ENCODE results near the gene ZIC4.

ZIC4 gene

GRCh38 chr3:147389717-147390116, 16.6 kb downstream of the ZIC4 start:
- no peak for DNase-seq

- DNase-seq = no peak
Measured at GRCh38 chr3:147388700-147389580, 17.4 kb downstream of the ZIC4 start.

GRCh38 chr3:147387885-147388699, 18.3 kb downstream of the ZIC4 start:
- no peak for DNase-seq

- no peak for DNase-seq
Measured at GRCh38 chr3:147387291-147387884, 19.0 kb downstream of the ZIC4 start.

GRCh38 chr3:147385059-147386012, 21.0 kb downstream of the ZIC4 start:
- DNase-seq = no peak

GRCh38 chr3:147384210-147385058, 21.9 kb downstream of the ZIC4 start:
- no peak for DNase-seq

- DNase-seq = no peak
Measured at GRCh38 chr3:147383617-147384016, 22.7 kb downstream of the ZIC4 start.

- DNase-seq = no peak
Measured at GRCh38 chr3:147381596-147381995, 24.7 kb downstream of the ZIC4 start.

- DNase-seq = no peak
Measured at GRCh38 chr3:147380977-147381376, 25.4 kb downstream of the ZIC4 start.

GRCh38 chr3:147380387-147380951, 25.9 kb downstream of the ZIC4 start:
- no peak for DNase-seq

GRCh38 chr3:147379651-147380050, 26.7 kb downstream of the ZIC4 start:
- no peak for DNase-seq

GRCh38 chr3:147377412-147378367, 28.7 kb downstream of the ZIC4 start:
- no peak for DNase-seq

GRCh38 chr3:147373301-147373700, 33.0 kb downstream of the ZIC4 start:
- DNase-seq = no peak

- no peak for DNase-seq
Measured at GRCh38 chr3:147372525-147373027, 33.8 kb downstream of the ZIC4 start.

GRCh38 chr3:147371771-147372340, 34.5 kb downstream of the ZIC4 start:
- no peak for DNase-seq

GRCh38 chr3:147371140-147371539, 35.2 kb downstream of the ZIC4 start:
- DNase-seq = no peak

- DNase-seq = no peak
Measured at GRCh38 chr3:147370349-147370748, 36.0 kb downstream of the ZIC4 start.

- no peak for DNase-seq
Measured at GRCh38 chr3:147369661-147370123, 36.7 kb downstream of the ZIC4 start.

GRCh38 chr3:147369231-147369630, 37.1 kb downstream of the ZIC4 start:
- no peak for DNase-seq
